ENCODE measurements around the gene CDKAL1.

- TF ChIP-seq POLR2AphosphoS5 (IDR thresholded peaks at IDR 0.05) (no peak), CTCF (IDR thresholded peaks at IDR 0.05) (no peak)
Observed at GRCh38 chr6:20802596-20802995, 268.3 kb downstream of the CDKAL1 start.
